HepG2 (cell line): ENCODE data around the gene ZNF584. TPM values are rescaled to one million over a fixed set of nuclear protein-coding genes. Genes with fewer than 3 reads are reported as not detected.

ENCODE experiments used
- FOXJ3 ChIP-seq: sonication (generic); formaldehyde crosslinking; IDR thresholded peaks from 2 replicates; pipeline ENCODE4 v1.4.0; 2020; ENCODE audit warnings: missing genetic modification reagents, mild to moderate bottlenecking, borderline replicate concordance
- HNRNPLL ChIP-seq: fragments of 200-400 bp; formaldehyde crosslinking; IDR thresholded peaks from 2 replicates; pipeline ENCODE4 v1.6.1; 2017; ENCODE audit warnings: mild to moderate bottlenecking, low read depth, low read length; ENCODE audit not compliant: poor library complexity, severe bottlenecking
- LRRFIP1 ChIP-seq: sonication (generic); formaldehyde crosslinking; conservative IDR thresholded peaks from 2 replicates; pipeline ENCODE4 v1.4.0; 2020; ENCODE audit warnings: missing genetic modification reagents
- PAF1 ChIP-seq: IDR thresholded peaks from 2 replicates; pipeline ENCODE4 v1.6.1; 2016; ENCODE audit warnings: missing genetic modification reagents, missing compliant biosample characterization
- RBAK ChIP-seq: sonication (generic); formaldehyde crosslinking; IDR thresholded peaks from 2 replicates; pipeline ENCODE4 v1.5.1; 2020; ENCODE audit warnings: mild to moderate bottlenecking, missing genetic modification reagents
- SMAD1 ChIP-seq: sonication (generic); formaldehyde crosslinking; IDR thresholded peaks from 2 replicates; pipeline ENCODE4 v1.4.0; 2020; ENCODE audit warnings: missing genetic modification reagents, low read depth, mild to moderate bottlenecking, borderline replicate concordance
- SNAPC5 ChIP-seq: sonication (generic); formaldehyde crosslinking; IDR thresholded peaks from 2 replicates; pipeline ENCODE4 v1.8.1; 2023; ENCODE audit warnings: mild to moderate bottlenecking, missing genetic modification reagents, borderline replicate concordance
- ZFP36L1 ChIP-seq: sonication (generic); formaldehyde crosslinking; IDR thresholded peaks from 2 replicates; pipeline ENCODE4 v1.8.0; 2022; ENCODE audit warnings: mild to moderate bottlenecking, missing genetic modification reagents, moderate library complexity
- ZNF224 ChIP-seq: sonication (generic); formaldehyde crosslinking; IDR thresholded peaks from 2 replicates; pipeline ENCODE4 v1.5.0; 2020; ENCODE audit warnings: mild to moderate bottlenecking, missing genetic modification reagents
- ZNF33B ChIP-seq: sonication (generic); formaldehyde crosslinking; IDR thresholded peaks from 2 replicates; pipeline ENCODE4 v1.5.1; 2020; ENCODE audit warnings: mild to moderate bottlenecking, missing genetic modification reagents
- ZNF644 ChIP-seq: IDR thresholded peaks from 2 replicates; pipeline ENCODE4 v1.6.1; 2016; ENCODE audit warnings: low read depth
- ZNF672 ChIP-seq: sonication (generic); formaldehyde crosslinking; IDR thresholded peaks from 2 replicates; pipeline ENCODE4 v1.8.1; 2022; ENCODE audit warnings: missing genetic modification reagents
- ZNF775 ChIP-seq: sonication (generic); formaldehyde crosslinking; IDR thresholded peaks from 2 replicates; pipeline ENCODE4 v1.4.0; 2020; ENCODE audit warnings: missing genetic modification reagents, mild to moderate bottlenecking, moderate library complexity, borderline replicate concordance
- ZNF878 ChIP-seq: sonication (generic); formaldehyde crosslinking; IDR thresholded peaks from 2 replicates; pipeline ENCODE4 v1.8.1; 2023; ENCODE audit warnings: mild to moderate bottlenecking, missing genetic modification reagents, moderate library complexity
- ZSCAN21 ChIP-seq: sonication (generic); formaldehyde crosslinking; IDR thresholded peaks from 2 replicates; pipeline ENCODE4 v1.8.0; 2022; ENCODE audit warnings: mild to moderate bottlenecking, missing genetic modification reagents, moderate library complexity, borderline replicate concordance
- polyA plus RNA-seq, 8 experiments: library from polyadenylated mRNA; depleted of rRNA in 3 of 8; stranded (reverse) in 7 of 8; unstranded in 1 of 8; fragments of >200 nt; fragmentation: Illumina TruSeq in 4 of 8; extraction: Trizol in 4 of 8; gene quantifications; 2 replicates each; pipeline versions ENCODE4 v1.2.1 to v1.2.3, GENCODE V29; 2011 to 2016; ENCODE audit warnings: low read depth in 4 of 8, missing spikeins in 1 of 8, mixed read lengths in 1 of 8; ENCODE audit not compliant: insufficient read depth in 1 of 8
- total RNA-seq, 5 experiments: library from RNA; depleted of rRNA; stranded (reverse); fragments of >200 nt; fragmentation: Illumina TruSeq; extraction: Trizol; gene quantifications; 2 replicates each; pipeline ENCODE4 v1.2.3, GENCODE V29; 2016; ENCODE audit warnings: low read depth in 1 of 5
- TF ChIP-seq, protein P1 (sequence below): sonication (generic); formaldehyde crosslinking; IDR thresholded peaks from 2 replicates; pipeline ENCODE4 v1.4.0; 2020; ENCODE audit warnings: missing genetic modification reagents
- TF ChIP-seq, protein P2 (sequence below): sonication (generic); formaldehyde crosslinking; conservative IDR thresholded peaks from 2 replicates; pipeline ENCODE4 v1.8.0; 2022; ENCODE audit warnings: missing genetic modification reagents
- TF ChIP-seq, protein P3 (sequence below): sonication (generic); formaldehyde crosslinking; IDR thresholded peaks from 2 replicates; pipeline ENCODE4 v1.5.1; 2020; ENCODE audit warnings: missing genetic modification reagents, mild to moderate bottlenecking, borderline replicate concordance

The ZNF584 gene
- total and polyA plus RNA-seq, 2 of the 13 experiments (the other 11 are each of a cell fraction or from before 2014, with no cell fraction given): 2.4 to 7.0 TPM

- TF ChIP-seq FOXJ3 (CRISPR knock-in tag) (no peak), RBAK (CRISPR knock-in tag) (no peak), SNAPC5 (CRISPR knock-in tag) (no peak), ZNF775 (CRISPR knock-in tag) (no peak), ZNF878 (no peak), HNRNPLL (peak; percentile 96), ZNF672 (CRISPR knock-in tag) (no peak), SMAD1 (no peak), LRRFIP1 (CRISPR knock-in tag) (no peak), ZNF224 (CRISPR knock-in tag) (0 out of 2 replicates have a peak, but pooled peaks have one; percentile 20), ZNF644 (CRISPR knock-in tag) (no peak), ZSCAN21 (CRISPR knock-in tag) (no peak), ZNF33B (CRISPR knock-in tag) (no peak), PAF1 (CRISPR knock-in tag) (no peak), ZFP36L1 (CRISPR knock-in tag) (no peak)
- TF ChIP-seq, protein P1, sequence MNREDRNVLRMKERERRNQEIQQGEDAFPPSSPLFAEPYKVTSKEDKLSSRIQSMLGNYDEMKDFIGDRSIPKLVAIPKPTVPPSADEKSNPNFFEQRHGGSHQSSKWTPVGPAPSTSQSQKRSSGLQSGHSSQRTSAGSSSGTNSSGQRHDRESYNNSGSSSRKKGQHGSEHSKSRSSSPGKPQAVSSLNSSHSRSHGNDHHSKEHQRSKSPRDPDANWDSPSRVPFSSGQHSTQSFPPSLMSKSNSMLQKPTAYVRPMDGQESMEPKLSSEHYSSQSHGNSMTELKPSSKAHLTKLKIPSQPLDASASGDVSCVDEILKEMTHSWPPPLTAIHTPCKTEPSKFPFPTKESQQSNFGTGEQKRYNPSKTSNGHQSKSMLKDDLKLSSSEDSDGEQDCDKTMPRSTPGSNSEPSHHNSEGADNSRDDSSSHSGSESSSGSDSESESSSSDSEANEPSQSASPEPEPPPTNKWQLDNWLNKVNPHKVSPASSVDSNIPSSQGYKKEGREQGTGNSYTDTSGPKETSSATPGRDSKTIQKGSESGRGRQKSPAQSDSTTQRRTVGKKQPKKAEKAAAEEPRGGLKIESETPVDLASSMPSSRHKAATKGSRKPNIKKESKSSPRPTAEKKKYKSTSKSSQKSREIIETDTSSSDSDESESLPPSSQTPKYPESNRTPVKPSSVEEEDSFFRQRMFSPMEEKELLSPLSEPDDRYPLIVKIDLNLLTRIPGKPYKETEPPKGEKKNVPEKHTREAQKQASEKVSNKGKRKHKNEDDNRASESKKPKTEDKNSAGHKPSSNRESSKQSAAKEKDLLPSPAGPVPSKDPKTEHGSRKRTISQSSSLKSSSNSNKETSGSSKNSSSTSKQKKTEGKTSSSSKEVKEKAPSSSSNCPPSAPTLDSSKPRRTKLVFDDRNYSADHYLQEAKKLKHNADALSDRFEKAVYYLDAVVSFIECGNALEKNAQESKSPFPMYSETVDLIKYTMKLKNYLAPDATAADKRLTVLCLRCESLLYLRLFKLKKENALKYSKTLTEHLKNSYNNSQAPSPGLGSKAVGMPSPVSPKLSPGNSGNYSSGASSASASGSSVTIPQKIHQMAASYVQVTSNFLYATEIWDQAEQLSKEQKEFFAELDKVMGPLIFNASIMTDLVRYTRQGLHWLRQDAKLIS: no peak
- TF ChIP-seq, protein P2, sequence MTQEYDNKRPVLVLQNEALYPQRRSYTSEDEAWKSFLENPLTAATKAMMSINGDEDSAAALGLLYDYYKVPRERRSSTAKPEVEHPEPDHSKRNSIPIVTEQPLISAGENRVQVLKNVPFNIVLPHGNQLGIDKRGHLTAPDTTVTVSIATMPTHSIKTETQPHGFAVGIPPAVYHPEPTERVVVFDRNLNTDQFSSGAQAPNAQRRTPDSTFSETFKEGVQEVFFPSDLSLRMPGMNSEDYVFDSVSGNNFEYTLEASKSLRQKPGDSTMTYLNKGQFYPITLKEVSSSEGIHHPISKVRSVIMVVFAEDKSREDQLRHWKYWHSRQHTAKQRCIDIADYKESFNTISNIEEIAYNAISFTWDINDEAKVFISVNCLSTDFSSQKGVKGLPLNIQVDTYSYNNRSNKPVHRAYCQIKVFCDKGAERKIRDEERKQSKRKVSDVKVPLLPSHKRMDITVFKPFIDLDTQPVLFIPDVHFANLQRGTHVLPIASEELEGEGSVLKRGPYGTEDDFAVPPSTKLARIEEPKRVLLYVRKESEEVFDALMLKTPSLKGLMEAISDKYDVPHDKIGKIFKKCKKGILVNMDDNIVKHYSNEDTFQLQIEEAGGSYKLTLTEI: no peak
- TF ChIP-seq, protein P3, sequence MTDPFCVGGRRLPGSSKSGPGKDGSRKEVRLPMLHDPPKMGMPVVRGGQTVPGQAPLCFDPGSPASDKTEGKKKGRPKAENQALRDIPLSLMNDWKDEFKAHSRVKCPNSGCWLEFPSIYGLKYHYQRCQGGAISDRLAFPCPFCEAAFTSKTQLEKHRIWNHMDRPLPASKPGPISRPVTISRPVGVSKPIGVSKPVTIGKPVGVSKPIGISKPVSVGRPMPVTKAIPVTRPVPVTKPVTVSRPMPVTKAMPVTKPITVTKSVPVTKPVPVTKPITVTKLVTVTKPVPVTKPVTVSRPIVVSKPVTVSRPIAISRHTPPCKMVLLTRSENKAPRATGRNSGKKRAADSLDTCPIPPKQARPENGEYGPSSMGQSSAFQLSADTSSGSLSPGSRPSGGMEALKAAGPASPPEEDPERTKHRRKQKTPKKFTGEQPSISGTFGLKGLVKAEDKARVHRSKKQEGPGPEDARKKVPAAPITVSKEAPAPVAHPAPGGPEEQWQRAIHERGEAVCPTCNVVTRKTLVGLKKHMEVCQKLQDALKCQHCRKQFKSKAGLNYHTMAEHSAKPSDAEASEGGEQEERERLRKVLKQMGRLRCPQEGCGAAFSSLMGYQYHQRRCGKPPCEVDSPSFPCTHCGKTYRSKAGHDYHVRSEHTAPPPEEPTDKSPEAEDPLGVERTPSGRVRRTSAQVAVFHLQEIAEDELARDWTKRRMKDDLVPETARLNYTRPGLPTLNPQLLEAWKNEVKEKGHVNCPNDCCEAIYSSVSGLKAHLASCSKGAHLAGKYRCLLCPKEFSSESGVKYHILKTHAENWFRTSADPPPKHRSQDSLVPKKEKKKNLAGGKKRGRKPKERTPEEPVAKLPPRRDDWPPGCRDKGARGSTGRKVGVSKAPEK (CRISPR knock-in tag): no peak
Measured at GRCh38 chr19:58451358-58452101, 43.1 kb downstream of the ZNF584 start, which contains the start of gene ZNF324B (continued).
